RPMI7951 (cell line): ENCODE data around the gene P2RX4. TPM values are rescaled to one million over a fixed set of nuclear protein-coding genes. Genes with fewer than 3 reads are reported as not detected.
"Not testable (repeated sequence)": the region's sequence is repeated elsewhere in the genome, so short reads cannot be mapped to it uniquely, and the experiment has no call there.

Source experiments
- DNase-seq: peaks from one replicate; pipeline ENCODE4 v3.0.0-alpha.2; 2012; ENCODE audit warnings: low read depth
- total RNA-seq: library from RNA; depleted of rRNA; stranded (reverse); fragments of >200 nt; shearing (Covaris generic); gene quantifications from 2 replicates; pipeline ENCODE4 v1.2.3, GENCODE V29; 2014

Gene P2RX4
- total RNA-seq, 1 experiment from 2014 or later, result 10.1 TPM

DNA sequence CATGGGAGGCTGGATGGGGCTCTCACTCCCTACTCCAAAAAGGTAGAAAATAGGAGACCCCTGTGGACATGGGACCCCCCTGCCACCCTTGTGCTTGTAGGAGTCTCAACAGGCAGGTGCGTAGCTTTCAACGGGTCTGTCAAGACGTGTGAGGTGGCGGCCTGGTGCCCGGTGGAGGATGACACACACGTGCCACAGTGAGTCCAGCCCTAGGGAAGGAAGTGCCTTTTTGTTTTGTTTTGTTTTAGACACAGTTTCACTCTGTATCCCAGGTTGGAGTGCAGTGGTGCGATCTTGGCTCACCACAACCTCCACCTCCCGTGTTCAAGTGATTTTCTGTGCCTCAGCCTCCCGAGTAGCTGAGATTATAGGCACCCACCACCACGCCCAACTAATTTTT, 12.9 kb downstream of the P2RX4 start:
- no peak for DNase-seq

DNA sequence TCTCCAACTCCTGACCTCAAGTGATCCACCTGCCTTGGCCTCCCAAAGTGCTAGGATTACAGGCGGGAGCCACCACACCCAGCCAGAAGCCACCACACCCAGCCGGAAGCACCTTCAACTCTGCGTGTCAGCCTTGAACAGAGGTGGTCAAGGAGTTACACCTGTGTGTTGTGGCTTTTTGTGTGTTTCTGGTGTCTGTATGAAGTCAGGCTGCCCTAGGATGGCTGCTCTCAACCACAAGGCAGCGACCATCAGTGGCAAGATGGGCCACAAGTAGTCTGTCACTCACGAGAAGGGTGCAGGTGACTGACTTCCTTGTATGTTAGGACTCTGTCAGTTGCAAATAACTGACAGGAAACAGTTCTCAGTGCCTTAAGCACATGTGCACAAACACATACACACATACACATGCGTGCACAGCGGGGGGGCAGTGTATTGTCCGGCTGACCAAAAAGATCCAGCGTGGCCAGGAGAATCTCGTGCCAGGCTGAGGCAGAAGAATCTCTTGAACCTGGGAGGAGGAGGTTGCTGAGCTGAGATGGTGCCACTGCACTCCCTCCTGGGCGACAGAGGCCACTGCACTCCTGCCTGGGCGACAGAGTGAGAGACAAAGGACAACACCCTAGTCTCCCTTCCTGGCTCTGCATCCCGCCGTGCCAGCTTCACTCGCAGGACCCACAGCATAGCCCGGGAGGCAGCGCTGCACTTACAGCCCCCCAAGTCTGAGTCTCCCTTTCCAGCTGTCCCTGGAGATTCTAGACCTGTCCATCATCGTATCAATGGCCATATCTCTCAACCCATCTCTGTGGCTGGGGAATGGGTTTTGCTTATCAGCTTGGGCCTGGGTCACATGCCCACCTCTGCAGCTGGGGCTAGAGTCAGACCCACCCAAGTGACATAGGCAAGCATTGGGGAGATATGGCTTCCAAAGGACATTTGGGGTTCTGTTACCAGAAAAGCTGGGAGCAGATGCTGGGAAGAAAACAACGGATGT, 13.7 kb downstream of the P2RX4 start:
- no peak for DNase-seq

DNA sequence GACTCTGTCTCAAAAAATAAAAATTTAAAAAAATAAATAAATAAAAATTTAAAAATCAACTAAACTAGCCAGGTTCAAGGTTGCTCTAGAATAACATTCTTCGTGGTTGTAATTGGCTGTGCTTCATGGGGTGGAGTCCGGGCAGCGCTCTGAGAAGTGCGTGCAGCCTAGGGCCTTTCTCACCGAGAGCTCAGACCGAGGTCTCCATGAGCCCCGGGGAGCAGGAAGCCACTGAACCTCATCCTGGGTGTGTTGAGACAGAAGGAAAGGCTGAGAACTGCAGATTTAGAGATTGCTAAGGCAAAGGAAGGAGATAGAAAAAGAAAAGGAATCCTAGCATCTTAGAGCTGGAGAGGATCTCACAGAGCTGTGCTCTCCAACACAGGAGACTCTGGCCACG, 14.7 kb downstream of the P2RX4 start:
- no peak for DNase-seq

DNA sequence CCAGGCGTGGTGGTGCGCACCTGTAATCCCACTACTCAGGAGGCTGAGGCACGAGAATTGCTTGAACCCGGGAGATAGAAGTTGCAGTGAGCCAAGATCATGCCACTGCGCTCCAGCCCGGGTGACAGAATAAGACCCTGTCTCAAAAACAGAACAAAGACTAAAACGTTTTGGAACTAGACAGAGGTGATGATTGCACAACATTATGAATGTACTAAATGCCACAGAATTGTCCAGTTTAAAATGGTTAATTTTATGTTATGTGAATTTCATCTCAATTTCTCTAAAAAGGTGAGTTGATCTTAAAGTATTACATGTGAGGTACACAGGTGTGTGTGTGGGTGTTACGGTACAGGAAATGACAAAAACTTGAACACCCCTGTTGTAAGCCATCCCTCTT, 16.5 kb downstream of the P2RX4 start:
- no peak for DNase-seq

DNA sequence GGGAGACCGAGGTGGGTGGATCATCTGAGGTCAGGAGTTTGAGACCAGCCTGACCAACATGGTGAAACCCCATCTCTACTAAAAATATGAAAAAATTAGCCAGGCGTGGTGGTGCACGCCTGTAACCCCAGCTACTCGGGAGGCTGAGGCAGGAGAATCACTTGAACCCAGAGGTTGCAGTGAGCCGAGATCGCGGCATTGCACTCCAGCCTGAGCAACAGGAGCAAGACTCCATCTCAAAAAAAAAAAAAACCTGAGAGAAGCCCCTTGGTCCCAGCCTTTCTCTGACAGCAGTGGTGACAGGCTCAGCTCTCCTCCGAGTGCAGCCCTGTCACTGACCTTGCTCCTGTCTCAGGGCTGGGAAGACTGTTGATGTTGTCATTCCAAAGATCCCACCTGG, 16.9 kb downstream of the P2RX4 start:
- not testable (repeated sequence) for DNase-seq

DNA sequence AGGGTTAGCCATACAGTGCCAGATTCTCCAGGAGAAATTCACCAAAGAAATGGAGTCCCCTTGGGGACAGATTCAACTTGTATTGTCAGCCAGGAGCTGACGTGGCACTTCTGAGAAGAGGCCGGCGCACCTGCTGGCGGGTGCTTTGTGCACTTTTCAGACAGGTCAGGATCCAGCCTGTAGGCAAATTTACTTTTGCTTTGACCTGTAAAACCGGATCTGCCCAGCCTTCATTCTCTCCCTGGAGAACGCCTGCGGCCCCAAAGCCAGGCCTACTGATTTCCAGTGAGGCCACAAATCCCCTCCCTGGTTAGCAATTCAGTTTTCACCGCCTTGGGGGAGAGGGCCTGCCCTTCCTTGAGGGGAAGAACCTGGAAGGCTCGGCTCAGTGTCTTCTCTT, 17.4 kb downstream of the P2RX4 start:
- DNase-seq, result no peak

DNA sequence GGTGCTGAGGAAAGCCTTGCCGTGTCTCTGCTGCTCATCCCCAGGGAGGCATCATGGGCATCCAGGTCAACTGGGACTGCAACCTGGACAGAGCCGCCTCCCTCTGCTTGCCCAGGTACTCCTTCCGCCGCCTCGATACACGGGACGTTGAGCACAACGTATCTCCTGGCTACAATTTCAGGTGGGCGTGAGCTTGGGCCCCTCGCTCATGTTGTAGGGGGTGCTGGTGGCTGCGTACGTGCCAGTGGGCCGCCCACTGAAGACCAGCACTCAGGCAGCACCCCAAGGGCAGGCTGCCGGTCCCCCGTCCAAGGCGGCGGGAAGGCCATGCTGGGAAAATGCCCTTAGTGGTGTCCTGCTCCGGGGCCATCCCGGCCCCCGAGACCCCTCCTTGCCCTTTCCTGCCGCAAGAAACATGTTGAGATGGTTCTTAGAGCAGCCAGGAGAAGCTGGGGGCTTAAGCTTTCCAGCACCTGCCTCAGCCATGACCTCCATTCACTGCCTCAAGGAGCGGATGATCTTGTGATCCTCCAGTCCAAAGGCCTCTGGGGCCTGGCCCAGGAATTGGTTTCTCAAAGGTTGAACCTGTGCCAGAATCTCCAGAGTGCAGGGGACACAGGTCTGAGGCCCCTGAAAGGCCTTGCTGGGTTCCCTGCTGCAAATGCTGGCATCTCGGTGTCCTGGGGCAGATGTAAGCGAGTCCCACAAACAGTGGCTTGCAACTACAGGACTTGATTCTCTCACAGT, 19.2 kb downstream of the P2RX4 start:
- no peak for DNase-seq

DNA sequence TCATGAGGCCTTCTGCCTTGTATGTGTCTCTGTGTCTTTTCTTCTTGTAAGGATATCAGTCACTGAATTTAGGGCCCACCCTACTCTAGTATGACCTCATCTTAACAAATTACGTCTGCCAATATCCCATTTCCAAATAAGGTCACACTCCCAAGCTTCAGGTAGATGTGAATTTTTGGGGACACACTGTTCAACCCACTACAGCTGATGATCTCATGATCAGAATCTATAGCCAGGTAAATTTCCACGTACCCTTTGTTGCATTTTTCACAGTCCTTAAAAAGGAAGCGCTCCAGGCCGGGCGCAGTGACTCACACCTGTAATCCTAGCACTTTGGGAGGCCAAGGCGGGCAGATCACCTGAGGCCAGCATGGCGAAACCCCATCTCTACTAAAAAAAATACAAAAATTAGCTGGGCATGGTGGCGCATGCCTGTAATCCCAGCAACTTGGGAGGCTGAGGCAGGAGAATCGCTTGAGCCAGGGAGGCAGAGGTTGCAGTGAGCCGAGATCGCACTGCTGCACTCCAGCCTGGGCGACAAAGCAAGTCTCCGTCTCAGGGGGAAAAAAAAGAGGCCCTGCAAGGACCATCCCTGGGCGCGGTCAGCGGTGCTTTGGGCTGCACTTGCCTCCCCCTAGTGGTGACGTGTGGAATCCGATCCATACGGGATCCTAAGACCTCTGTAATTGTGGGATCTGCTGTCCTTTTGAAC, 20.1 kb downstream of the P2RX4 start:
- DNase-seq, result peak; percentile 69

DNA sequence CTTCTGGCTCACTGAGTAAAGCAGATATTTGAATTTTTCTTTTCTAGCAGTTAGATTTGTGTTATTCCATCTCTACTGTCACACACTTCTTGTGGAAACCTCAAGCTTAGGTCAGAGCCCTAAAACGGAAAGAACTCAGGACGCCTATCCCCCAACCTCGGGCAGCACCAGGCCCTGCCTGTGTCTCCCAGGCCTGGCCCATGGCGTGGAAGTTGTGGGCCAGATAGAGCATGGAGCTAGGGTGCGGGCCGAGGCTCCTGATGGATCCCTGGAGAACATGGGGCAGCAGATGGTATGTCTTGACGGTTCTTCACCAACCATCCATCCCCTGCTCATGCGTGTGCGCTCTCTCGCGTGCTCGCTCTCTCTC, 20.6 kb downstream of the P2RX4 start:
- DNase-seq, result no peak

DNA sequence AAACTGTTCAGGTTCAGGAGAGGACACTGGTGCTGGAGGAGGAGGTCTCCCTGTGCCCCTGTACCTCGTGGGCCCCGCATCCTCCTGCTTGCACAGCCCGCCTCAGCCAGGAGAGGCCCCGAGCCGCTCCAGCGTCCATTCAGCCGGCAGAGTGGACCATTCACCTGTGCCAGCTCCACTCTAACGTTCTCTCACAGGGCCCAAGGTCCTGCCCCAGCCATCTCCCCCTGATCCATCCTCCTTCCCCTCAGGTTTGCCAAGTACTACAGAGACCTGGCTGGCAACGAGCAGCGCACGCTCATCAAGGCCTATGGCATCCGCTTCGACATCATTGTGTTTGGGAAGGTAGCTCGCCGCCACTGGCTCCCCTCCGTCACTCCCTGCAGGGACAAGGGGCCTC, 22.2 kb downstream of the P2RX4 start:
- DNase-seq, result no peak

DNA sequence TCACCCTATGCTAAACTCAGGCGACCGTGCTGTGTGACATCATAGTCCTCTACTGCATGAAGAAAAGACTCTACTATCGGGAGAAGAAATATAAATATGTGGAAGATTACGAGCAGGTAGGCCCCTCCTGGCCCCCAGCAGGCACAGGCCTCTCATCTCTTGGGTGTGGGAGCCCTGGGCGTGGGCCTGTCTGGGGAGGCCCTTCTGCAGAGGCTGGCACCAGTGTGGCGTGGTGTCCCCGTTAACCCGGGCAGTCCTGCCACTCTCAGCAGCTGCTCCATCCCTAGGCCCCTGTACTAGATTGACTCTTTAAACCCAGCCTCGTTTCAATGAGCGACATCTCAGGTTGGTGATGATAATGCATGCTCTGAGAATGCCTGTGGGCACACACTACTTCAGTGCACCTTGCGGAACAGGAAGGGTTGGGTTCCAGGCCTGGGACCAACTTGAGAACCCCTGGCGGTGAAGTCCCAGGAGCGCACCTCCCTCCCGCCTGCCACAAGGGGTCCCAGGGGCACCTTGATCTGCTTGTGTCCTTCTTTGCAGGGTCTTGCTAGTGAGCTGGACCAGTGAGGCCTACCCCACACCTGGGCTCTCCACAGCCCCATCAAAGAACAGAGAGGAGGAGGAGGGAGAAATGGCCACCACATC, 23.2 kb downstream of the P2RX4 start:
- no peak for DNase-seq

DNA sequence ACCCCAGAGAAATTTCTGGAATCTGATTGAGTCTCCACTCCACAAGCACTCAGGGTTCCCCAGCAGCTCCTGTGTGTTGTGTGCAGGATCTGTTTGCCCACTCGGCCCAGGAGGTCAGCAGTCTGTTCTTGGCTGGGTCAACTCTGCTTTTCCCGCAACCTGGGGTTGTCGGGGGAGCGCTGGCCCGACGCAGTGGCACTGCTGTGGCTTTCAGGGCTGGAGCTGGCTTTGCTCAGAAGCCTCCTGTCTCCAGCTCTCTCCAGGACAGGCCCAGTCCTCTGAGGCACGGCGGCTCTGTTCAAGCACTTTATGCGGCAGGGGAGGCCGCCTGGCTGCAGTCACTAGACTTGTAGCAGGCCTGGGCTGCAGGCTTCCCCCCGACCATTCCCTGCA, 23.7 kb downstream of the P2RX4 start:
- DNase-seq, result no peak

DNA sequence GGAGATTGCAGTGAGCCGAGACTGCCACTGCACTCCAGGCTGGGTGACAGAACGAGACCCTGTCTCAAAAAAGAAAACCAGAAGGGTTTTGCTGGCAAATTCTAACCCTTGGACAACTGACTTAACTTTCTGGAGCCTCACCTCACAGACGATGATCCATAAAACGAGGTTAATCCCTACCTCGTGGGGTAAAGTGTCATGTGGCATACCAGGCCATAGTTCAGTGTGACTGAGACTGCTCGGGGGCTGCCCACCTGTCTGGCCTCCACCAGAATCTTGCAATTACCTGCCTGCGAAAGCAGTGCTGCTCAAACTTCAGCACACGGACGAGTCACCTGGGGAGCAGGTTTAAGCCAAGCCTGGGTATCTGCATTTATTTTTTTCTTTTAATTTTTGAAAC, 26.8 kb downstream of the P2RX4 start:
- no peak for DNase-seq

DNA sequence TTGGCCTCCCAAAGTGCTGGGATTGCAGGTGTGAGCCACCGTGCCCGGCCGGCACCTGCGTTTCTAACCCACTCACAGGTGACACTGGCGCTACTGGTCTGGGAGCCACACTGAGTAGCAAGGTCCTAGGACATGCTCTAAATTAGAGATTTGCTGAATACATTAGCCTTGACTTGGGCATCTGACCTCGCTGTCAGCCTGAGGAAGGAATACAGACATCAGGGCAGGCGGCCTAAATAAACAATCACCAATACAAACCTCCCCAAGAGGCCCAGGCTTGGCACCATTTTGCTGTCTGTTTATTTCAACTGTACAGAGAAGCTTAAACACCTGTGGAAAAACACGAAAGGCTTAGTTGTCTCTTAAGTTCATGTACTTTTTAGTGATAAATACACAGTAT, 27.5 kb downstream of the P2RX4 start:
- no peak for DNase-seq

DNA sequence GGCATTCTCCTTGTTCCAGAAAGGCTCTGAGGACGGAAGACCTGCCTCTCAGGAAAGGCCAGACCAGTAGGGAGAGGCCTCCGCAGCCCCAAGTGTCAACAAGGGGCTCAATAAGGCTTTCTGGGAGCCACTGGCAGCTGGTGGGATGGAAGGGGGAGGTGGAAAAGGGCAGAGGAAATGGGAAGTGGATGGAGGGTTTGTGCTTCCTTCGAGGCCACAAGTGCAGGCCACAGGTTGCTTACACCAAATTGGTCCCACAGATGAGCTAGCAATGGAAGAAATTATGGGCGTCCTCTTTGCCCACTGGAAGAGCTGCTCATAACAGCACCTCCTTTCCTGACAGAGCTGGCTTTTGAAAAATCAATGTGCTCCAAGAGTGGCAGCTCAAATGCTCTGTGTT, 28.2 kb downstream of the P2RX4 start:
- DNase-seq, result no peak

DNA sequence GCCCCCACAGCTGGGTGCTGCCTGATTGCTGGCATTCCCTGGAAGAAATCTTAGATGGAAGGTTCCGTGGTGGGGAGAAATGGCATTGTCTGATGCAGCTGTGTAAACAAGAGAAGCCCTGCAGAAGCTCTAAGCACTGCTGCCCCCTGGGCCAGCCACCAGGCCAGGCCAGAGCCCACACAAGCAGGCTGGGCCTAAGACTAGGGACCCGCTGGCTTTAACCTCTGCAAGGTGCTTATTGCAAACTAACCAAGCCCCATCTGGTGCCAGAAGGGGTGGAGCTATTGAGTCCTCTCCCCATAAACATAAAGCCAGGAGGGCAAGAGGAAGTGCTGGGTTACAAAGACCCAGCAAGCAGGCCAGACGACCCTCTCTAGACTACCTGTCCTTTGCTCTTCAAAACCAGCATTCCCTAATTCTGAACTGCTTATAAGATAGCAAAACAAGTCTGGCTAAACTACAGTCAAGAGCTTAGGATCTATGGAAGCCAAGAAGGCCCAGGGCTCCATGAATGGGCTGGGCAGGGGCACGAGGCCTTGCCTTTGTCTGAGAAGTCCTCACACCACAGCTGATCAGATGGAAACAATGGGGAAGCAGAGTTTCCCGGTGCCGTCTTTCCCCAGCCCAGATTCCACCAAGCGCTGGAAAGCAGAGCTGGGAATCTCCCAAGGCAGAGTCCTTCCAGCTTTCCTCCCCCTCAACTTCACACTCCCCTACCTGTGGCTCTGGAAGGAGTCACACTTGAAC, 28.8 kb downstream of the P2RX4 start:
- DNase-seq, result no peak

DNA sequence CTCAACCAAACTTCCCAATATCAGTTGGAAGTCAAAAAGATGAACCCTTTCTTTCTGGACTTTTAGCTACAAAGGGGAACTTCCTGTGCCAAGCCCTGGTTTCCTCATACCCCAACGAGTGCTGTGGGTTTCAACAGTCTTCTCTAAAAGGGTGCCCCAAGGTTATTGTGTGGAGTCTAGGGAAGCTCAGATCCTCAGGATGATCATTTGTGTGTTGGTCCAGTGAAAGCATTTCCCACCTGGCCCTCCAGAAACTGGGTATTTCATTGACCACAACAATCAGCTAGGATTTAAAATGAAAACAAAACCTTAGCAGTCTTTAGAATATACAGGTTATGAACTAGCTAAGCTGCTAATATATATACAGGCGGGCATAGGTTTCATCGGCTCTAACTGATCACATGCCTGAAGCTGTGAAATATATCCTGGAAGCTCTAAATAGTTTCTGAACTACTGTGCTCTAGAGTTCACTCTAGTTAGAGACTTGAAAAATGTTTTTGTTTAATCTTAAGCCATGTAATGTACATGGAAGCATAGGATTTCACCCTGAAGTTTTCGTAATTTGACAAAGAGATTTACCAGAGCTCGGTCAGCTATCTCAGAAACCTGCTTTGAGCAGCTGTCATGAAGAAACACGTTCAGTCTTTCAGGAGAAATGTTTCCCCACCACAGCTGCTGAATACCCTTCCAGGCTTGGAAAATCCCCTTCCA, 29.6 kb downstream of the P2RX4 start:
- DNase-seq, result no peak

DNA sequence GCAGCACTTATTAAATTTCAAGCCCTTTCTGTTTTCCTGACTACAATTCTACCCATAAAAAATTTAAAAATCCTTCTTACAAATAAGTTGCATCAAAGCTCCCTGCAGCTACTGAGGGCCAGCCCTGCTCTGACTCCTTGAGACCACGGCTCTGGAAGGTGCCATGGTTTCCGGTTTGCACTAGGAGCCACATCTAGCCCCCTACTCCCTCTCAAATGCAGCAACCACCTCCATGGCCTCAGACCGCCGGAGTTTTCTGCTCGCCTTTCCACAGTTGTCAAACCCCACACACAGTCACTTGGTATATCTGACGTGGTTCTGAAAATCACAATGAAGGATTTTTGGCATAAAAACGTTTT, 30.1 kb downstream of the P2RX4 start:
- DNase-seq, result no peak

DNA sequence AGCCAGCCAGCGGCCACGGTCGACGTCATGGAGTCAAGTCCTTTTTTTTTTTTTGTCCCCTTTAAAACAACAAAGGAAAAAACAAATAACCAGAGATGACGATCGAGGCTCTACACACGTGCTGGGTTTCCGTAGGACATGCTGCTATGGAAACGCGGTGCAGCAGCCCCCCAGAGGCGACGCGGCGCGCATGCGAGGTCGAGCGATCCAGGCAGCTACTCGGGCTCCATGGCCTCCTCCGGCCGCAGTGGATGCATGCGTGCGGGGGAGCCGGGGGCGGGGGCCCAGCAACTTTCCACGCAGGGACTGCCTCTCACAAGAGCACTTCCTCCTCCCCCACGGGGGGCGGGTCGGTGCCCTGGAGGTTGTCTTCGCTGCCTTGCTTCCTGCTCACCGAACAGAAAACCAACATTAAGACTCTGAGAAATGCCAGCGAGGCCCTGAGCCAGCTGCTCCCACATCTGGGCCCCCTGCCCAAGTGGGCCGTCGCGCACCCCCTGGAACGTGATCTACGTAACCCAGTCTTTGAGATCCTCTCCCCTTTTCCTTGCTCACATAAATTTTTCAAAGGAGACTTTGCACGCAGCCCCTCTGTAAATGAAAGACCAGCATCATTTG, 30.7 kb downstream of the P2RX4 start:
- DNase-seq, result no peak
